WTC11 (cell line): Measurements from ENCODE around the gene AWAT1. TPM values are rescaled to one million over a fixed set of nuclear protein-coding genes. Genes with fewer than 3 reads are reported as not detected.

Experiments
- ATAC-seq: fragments of 200-7000 bp; cut with Tn5 transposase; 2 replicates; pipeline ENCODE4 v1.10.0; 2021; ENCODE audit warnings: mild to moderate bottlenecking, moderate library complexity
- Bru-seq: library from RNA; stranded (reverse); fragments of 400-500 nt; gene quantifications from one replicate; lab custom pipeline; 2021; lab: Mats Ljungman, UMichigan
- CTCF ChIA-PET: fragments of 300-600 bp; sonication (Branson Sonifier 250); formaldehyde crosslinking; loops from one replicate; lab custom pipeline; 2021; ENCODE audit warnings: antibody characterized with exemption; lab: Charles Lee
- POLR2A ChIA-PET: fragments of 350-600 bp; sonication (Branson Sonifier 250); formaldehyde crosslinking; loops from one replicate; lab custom pipeline; 2021; ENCODE audit warnings: antibody characterized with exemption; lab: Charles Lee
- DNase-seq: peaks from one replicate; pipeline ENCODE4 v3.0.0; 2021; ENCODE audit warnings: low spot score
- H3K27ac Mint-ChIP-seq: 2 replicates; pipeline ENCODE4 v1.8.0; 2021; ENCODE audit warnings: mixed read lengths
- H3K27me3 Mint-ChIP-seq: 2 replicates; pipeline ENCODE4 v1.8.0; 2021; ENCODE audit warnings: low read depth, mild to moderate bottlenecking, moderate library complexity, mixed read lengths
- H3K36me3 Mint-ChIP-seq: 2 replicates; pipeline ENCODE4 v1.8.0; 2021; ENCODE audit warnings: mixed read lengths
- H3K4me1 Mint-ChIP-seq: 2 replicates; pipeline ENCODE4 v1.8.0; 2022; ENCODE audit warnings: mixed read lengths
- H3K4me3 Mint-ChIP-seq: 2 replicates; pipeline ENCODE4 v1.8.0; 2021; ENCODE audit warnings: mild to moderate bottlenecking, moderate library complexity, mixed read lengths
- H3K9me3 Mint-ChIP-seq: 2 replicates; pipeline ENCODE4 v1.8.0; 2021; ENCODE audit warnings: mixed read lengths
- AFF4 ChIP-seq: sonication (generic); formaldehyde crosslinking; IDR thresholded peaks from 2 replicates; pipeline ENCODE4 v1.8.1; 2023; ENCODE audit warnings: mild to moderate bottlenecking, missing genetic modification reagents, borderline replicate concordance
- CREM ChIP-seq: sonication (generic); formaldehyde crosslinking; IDR thresholded peaks from 2 replicates; pipeline ENCODE4 v1.8.1; 2022; ENCODE audit warnings: mild to moderate bottlenecking, missing genetic modification reagents, moderate library complexity
- E2F4 ChIP-seq: sonication (generic); formaldehyde crosslinking; IDR thresholded peaks from 2 replicates; pipeline ENCODE4 v1.8.1; 2022; ENCODE audit warnings: low read depth, mild to moderate bottlenecking, moderate library complexity, missing genetic modification reagents, borderline replicate concordance
- ELF4 ChIP-seq: sonication (generic); formaldehyde crosslinking; IDR thresholded peaks from 2 replicates; pipeline ENCODE4 v1.8.1; 2022; ENCODE audit warnings: low read depth, mild to moderate bottlenecking, moderate library complexity, missing genetic modification reagents
- ESRRA ChIP-seq: sonication (generic); formaldehyde crosslinking; IDR thresholded peaks from 2 replicates; pipeline ENCODE4 v1.8.1; 2022; ENCODE audit warnings: mild to moderate bottlenecking, missing genetic modification reagents, borderline replicate concordance
- ETV6 ChIP-seq: sonication (generic); formaldehyde crosslinking; IDR thresholded peaks from 2 replicates; pipeline ENCODE4 v1.8.1; 2022; ENCODE audit warnings: mild to moderate bottlenecking, missing genetic modification reagents
- FOXK1 ChIP-seq: sonication (generic); formaldehyde crosslinking; IDR thresholded peaks from 2 replicates; pipeline ENCODE4 v1.8.0; 2022; ENCODE audit warnings: mild to moderate bottlenecking, moderate library complexity, missing genetic modification reagents
- RELA ChIP-seq: sonication (generic); formaldehyde crosslinking; IDR thresholded peaks from 2 replicates; pipeline ENCODE4 v1.8.1; 2022; ENCODE audit warnings: missing genetic modification reagents, mild to moderate bottlenecking, borderline replicate concordance
- SMAD3 ChIP-seq: sonication (generic); formaldehyde crosslinking; IDR thresholded peaks from 2 replicates; pipeline ENCODE4 v1.8.0; 2022; ENCODE audit warnings: missing genetic modification reagents, mild to moderate bottlenecking, borderline replicate concordance
- ZNF121 ChIP-seq: sonication (generic); formaldehyde crosslinking; IDR thresholded peaks from 2 replicates; pipeline ENCODE4 v1.8.0; 2023; ENCODE audit warnings: missing genetic modification reagents
- ZNF281 ChIP-seq: sonication (generic); formaldehyde crosslinking; IDR thresholded peaks from 2 replicates; pipeline ENCODE4 v1.8.0; 2023; ENCODE audit warnings: mild to moderate bottlenecking, missing genetic modification reagents
- ZNF425 ChIP-seq: fragments of 250-450 bp; sonication (Bioruptor Pico); conservative IDR thresholded peaks from 2 replicates; pipeline ENCODE4 v1.9.0; 2021; ENCODE audit warnings: mild to moderate bottlenecking
- ZNF532 ChIP-seq: fragments of 250-450 bp; sonication (Bioruptor Pico); IDR thresholded peaks from 2 replicates; pipeline ENCODE4 v1.9.0; 2021; ENCODE audit warnings: mild to moderate bottlenecking, borderline replicate concordance
- long read RNA-seq, 3 experiments: library from RNA in 1 of 3; library from capped mRNA in 1 of 3; library from polyadenylated mRNA in 1 of 3; unstranded in 2 of 3; stranded (forward) in 1 of 3; transcript quantifications; one replicate each; pipeline ENCODE4 v2.0.0, GENCODE V29; 2021
- total RNA-seq: library from RNA; stranded (reverse); gene quantifications from 3 replicates; pipeline ENCODE4 v1.2.3, GENCODE V29; 2021
- TF ChIP-seq, protein P1 (sequence below): fragments of 250-450 bp; sonication (Bioruptor Pico); IDR thresholded peaks from 2 replicates; pipeline ENCODE4 v1.9.0; 2021; ENCODE audit warnings: moderate library complexity, mild to moderate bottlenecking, inconsistent platforms, borderline replicate concordance

The AWAT1 gene
- not detected in 3 replicates for total RNA-seq
- not detected for Bru-seq, nascent RNA
- long read RNA-seq, experiment 1: 0 reads
- long read RNA-seq, experiment 2: 0 reads
- long read RNA-seq, experiment 3: 0 reads

DNA sequence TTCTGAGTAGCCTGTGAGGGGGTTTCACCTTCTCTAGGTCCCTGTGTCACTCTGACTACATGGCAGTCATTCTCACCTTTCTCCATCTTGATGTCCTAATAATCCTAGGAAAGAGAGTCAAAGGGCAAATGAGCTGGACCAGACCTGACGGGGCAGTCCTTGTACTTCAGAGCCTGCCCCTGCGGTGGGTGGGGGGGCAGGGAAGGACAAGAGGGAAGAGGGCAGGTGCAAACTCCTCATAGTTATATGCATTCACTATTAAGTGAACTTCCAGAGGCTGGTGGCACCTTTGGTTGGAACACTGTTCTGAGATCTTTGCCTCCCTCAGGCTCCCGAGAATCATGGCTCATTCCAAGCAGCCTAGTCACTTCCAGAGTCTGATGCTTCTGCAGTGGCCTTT lies at the start of gene AWAT1:
AWAT1 (plus strand) TSS at position 301 of the 400 bp plus-strand sequence; CDS start at position 342, 41 bp downstream.
- ATAC-seq (no peak), DNase-seq (no peak)
- H3K4me1 Mint-ChIP-seq: peaks cover 2% of the 10 kb centered on the region; the same call in 1 of the 2 replicates
- H3K4me3 Mint-ChIP-seq: no peak within 1 kb of the TSS
- CTCF ChIA-PET: no interaction called here
- no peaks in the 10 kb centered on the region for H3K9me3 Mint-ChIP-seq
- H3K27ac Mint-ChIP-seq: no peak within 1 kb of the TSS
- POLR2A ChIA-PET: no interaction called here
- H3K27me3 Mint-ChIP-seq: no peaks in the 10 kb centered on the region; the same call in 1 of the 2 replicates
- TF ChIP-seq ZNF532 (CRISPR knock-in tag) (no peak), ZNF281 (CRISPR knock-in tag) (no peak), ZNF425 (CRISPR knock-in tag) (no peak), RELA (no peak), CREM (CRISPR knock-in tag) (no peak), ETV6 (no peak), FOXK1 (CRISPR knock-in tag) (no peak), SMAD3 (CRISPR knock-in tag) (no peak), ESRRA (CRISPR knock-in tag) (no peak), E2F4 (CRISPR knock-in tag) (no peak), ZNF121 (CRISPR knock-in tag) (no peak), AFF4 (CRISPR knock-in tag) (no peak), ELF4 (CRISPR knock-in tag) (no peak)
- TF ChIP-seq, protein P1, sequence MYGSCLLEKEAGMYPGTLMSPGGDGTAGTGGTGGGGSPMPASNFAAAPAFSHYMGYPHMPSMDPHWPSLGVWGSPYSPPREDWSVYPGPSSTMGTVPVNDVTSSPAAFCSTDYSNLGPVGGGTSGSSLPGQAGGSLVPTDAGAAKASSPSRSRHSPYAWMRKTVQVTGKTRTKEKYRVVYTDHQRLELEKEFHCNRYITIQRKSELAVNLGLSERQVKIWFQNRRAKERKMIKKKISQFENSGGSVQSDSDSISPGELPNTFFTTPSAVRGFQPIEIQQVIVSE: no peak
- H3K36me3 Mint-ChIP-seq: no peaks in the 10 kb centered on the region
